Dendritic cell treated with granulocyte-macrophage colony-stimulating factor and Interleukin-4, amounts not matched to agents 40 ng/mL and 50 ng/mL, for 4 days (primary cell): ENCODE data around the gene PSMD13.

Experiments used
- H3K27ac Mint-ChIP-seq: one replicate; pipeline ENCODE4 v1.8.0; 2022; ENCODE audit warnings: mild to moderate bottlenecking, mixed read lengths
- H3K27me3 Mint-ChIP-seq: one replicate; pipeline ENCODE4 v1.8.0; 2022; ENCODE audit warnings: mild to moderate bottlenecking, mixed read lengths
- H3K36me3 Mint-ChIP-seq: one replicate; pipeline ENCODE4 v1.8.0; 2022; ENCODE audit warnings: low read depth, mixed read lengths
- H3K4me1 Mint-ChIP-seq: one replicate; pipeline ENCODE4 v1.8.0; 2022; ENCODE audit warnings: low read depth, mixed read lengths
- H3K4me3 Mint-ChIP-seq: one replicate; pipeline ENCODE4 v1.8.0; 2022; ENCODE audit warnings: mild to moderate bottlenecking, moderate library complexity, mixed read lengths
- H3K9me3 Mint-ChIP-seq: one replicate; pipeline ENCODE4 v1.8.0; 2022; ENCODE audit warnings: mixed read lengths
- intact Hi-C: fragments of 100-400 bp; cut with micrococcal nuclease; formaldehyde crosslinking; loops from one replicate; pipeline ENCODE4 v1.15.0; 2022

Gene PSMD13

GRCh38 chr11:272195-272930 is 35.6 kb downstream of the PSMD13 start:
- Mint-ChIP-seq H3K27me3 (peaks cover 23% of the 10 kb centered on the region), H3K4me1 (peaks cover 59% of the 10 kb centered on the region), H3K4me3 (no peak overlapping the region), H3K9me3 (no peaks in the 10 kb centered on the region), H3K27ac (peak overlapping the region; percentile 99), H3K36me3 (no peaks in the 10 kb centered on the region)
- intact Hi-C loops: loop anchor here (5.0 kb wide), 1 partner anchor 35 kb away; the partner anchor contains the start of gene IFITM2

- Mint-ChIP-seq H3K27me3 (peaks cover 27% of the 10 kb centered on the region), H3K9me3 (no peaks in the 10 kb centered on the region), H3K27ac (peak overlapping the region; percentile 99), H3K36me3 (no peaks in the 10 kb centered on the region), H3K4me3 (no peak overlapping the region), H3K4me1 (peaks cover 59% of the 10 kb centered on the region)
- intact Hi-C loops: loop anchor here (5.0 kb wide), 1 partner anchor 34 kb away; the partner anchor contains the start of gene IFITM2
Measured at GRCh38 chr11:272931-273198, 36.1 kb downstream of the PSMD13 start.

- Mint-ChIP-seq H3K9me3 (no peaks in the 10 kb centered on the region), H3K36me3 (no peaks in the 10 kb centered on the region), H3K4me3 (no peak overlapping the region), H3K27me3 (peaks cover 59% of the 10 kb centered on the region), H3K27ac (no peak overlapping the region), H3K4me1 (peaks cover 53% of the 10 kb centered on the region)
- intact Hi-C loops: no loop called here
Measured at GRCh38 chr11:276219-276618, 39.4 kb downstream of the PSMD13 start.

GRCh38 chr11:278001-278951 is 41.5 kb downstream of the PSMD13 start, which contains the start of gene NLRP6:
Gene NLRP6, plus strand, starts transcription at chr11:278407. Its CDS starts 163 bp downstream, at chr11:278570.
- intact Hi-C loops: no loop called here
- peak within 1 kb of the TSS; percentile 58 for H3K27ac Mint-ChIP-seq
- H3K4me3 Mint-ChIP-seq: no peak within 1 kb of the TSS
- H3K36me3 Mint-ChIP-seq: no peaks in the 10 kb centered on the region
- no peaks in the 10 kb centered on the region for H3K9me3 Mint-ChIP-seq
- H3K27me3 Mint-ChIP-seq: peaks cover 69% of the 10 kb centered on the region
- peaks cover 64% of the 10 kb centered on the region for H3K4me1 Mint-ChIP-seq

- no peak overlapping the region for H3K4me3 Mint-ChIP-seq
- H3K27me3 Mint-ChIP-seq: peaks cover 80% of the 10 kb centered on the region
- H3K9me3 Mint-ChIP-seq: no peaks in the 10 kb centered on the region
- peak overlapping the region; percentile 58 for H3K27ac Mint-ChIP-seq
- H3K36me3 Mint-ChIP-seq: no peaks in the 10 kb centered on the region
- H3K4me1 Mint-ChIP-seq: peaks cover 60% of the 10 kb centered on the region
- intact Hi-C loops: no loop called here
Measured at GRCh38 chr11:279040-279965, 42.5 kb downstream of the PSMD13 start.

- H3K27me3 Mint-ChIP-seq: peaks cover 88% of the 10 kb centered on the region
- H3K36me3 Mint-ChIP-seq: no peaks in the 10 kb centered on the region
- H3K4me3 Mint-ChIP-seq: peak overlapping the region; percentile 59
- peaks cover 54% of the 10 kb centered on the region for H3K4me1 Mint-ChIP-seq
- intact Hi-C loops: no loop called here
- H3K9me3 Mint-ChIP-seq: no peaks in the 10 kb centered on the region
- H3K27ac Mint-ChIP-seq: no peak overlapping the region
Measured at GRCh38 chr11:279966-280705, 43.4 kb downstream of the PSMD13 start.

- Mint-ChIP-seq H3K36me3 (no peaks in the 10 kb centered on the region), H3K4me3 (peak overlapping the region; percentile 41), H3K9me3 (no peaks in the 10 kb centered on the region), H3K27me3 (peaks cover 94% of the 10 kb centered on the region), H3K4me1 (peaks cover 50% of the 10 kb centered on the region), H3K27ac (no peak overlapping the region)
- intact Hi-C loops: no loop called here
Measured at GRCh38 chr11:280706-281485, 44.1 kb downstream of the PSMD13 start.

- H3K4me1 Mint-ChIP-seq: peaks cover 50% of the 10 kb centered on the region
- no peaks in the 10 kb centered on the region for H3K9me3 Mint-ChIP-seq
- no peak overlapping the region for H3K27ac Mint-ChIP-seq
- H3K27me3 Mint-ChIP-seq: peaks cover 94% of the 10 kb centered on the region
- H3K36me3 Mint-ChIP-seq: no peaks in the 10 kb centered on the region
- H3K4me3 Mint-ChIP-seq: peak overlapping the region; percentile 41
- intact Hi-C loops: no loop called here
Measured at GRCh38 chr11:281486-282161, 44.8 kb downstream of the PSMD13 start.

GRCh38 chr11:282171-282570 is 45.4 kb downstream of the PSMD13 start:
- Mint-ChIP-seq H3K27ac (no peak overlapping the region), H3K4me3 (no peak overlapping the region), H3K4me1 (peaks cover 50% of the 10 kb centered on the region), H3K27me3 (peaks cover 95% of the 10 kb centered on the region), H3K36me3 (no peaks in the 10 kb centered on the region), H3K9me3 (no peaks in the 10 kb centered on the region)
- intact Hi-C loops: no loop called here

- peaks cover 48% of the 10 kb centered on the region for H3K4me1 Mint-ChIP-seq
- no peaks in the 10 kb centered on the region for H3K36me3 Mint-ChIP-seq
- H3K4me3 Mint-ChIP-seq: no peak overlapping the region
- intact Hi-C loops: no loop called here
- peaks cover 97% of the 10 kb centered on the region for H3K27me3 Mint-ChIP-seq
- no peaks in the 10 kb centered on the region for H3K9me3 Mint-ChIP-seq
- no peak overlapping the region for H3K27ac Mint-ChIP-seq
Measured at GRCh38 chr11:282630-283360, 46.0 kb downstream of the PSMD13 start.

GRCh38 chr11:283405-284104 is 46.8 kb downstream of the PSMD13 start:
- Mint-ChIP-seq H3K9me3 (no peaks in the 10 kb centered on the region), H3K27me3 (peaks cover 97% of the 10 kb centered on the region), H3K27ac (no peak overlapping the region), H3K4me1 (peaks cover 47% of the 10 kb centered on the region), H3K36me3 (no peaks in the 10 kb centered on the region), H3K4me3 (no peak overlapping the region)
- intact Hi-C loops: no loop called here
